Fibroblast of lung (primary cell): ENCODE data around the gene PRODH2. TPM values are rescaled to one million over a fixed set of nuclear protein-coding genes. Genes with fewer than 3 reads are reported as not detected.

Source experiments
- DNase-seq, 2 donors: peaks; one replicate each; pipeline versions ENCODE4 v3.0.0 to v3.0.0-alpha.2; 2010; ENCODE audit warnings: low read depth in 2 of 2
- H2AFZ ChIP-seq: 2 replicates; pipeline ENCODE4 v1.5.1; 2012; ENCODE audit warnings: low read length, control low read depth, inconsistent platforms
- H3K27ac ChIP-seq: 2 replicates; pipeline ENCODE4 v1.5.1; 2011; ENCODE audit warnings: low read length, control low read depth; ENCODE audit not compliant: insufficient read depth
- H3K27me3 ChIP-seq: 2 replicates; pipeline ENCODE4 v1.5.1; 2011; ENCODE audit warnings: mild to moderate bottlenecking, low read length; ENCODE audit not compliant: control insufficient read depth, insufficient read depth
- H3K36me3 ChIP-seq: 2 replicates; pipeline ENCODE4 v1.5.1; 2011; ENCODE audit warnings: low read length; ENCODE audit not compliant: control insufficient read depth, insufficient read depth
- H3K4me1 ChIP-seq: 2 replicates; pipeline ENCODE4 v1.5.1; 2011; ENCODE audit warnings: low read length; ENCODE audit not compliant: control insufficient read depth, insufficient read depth; ENCODE audit errors: extremely low read depth
- H3K4me2 ChIP-seq: 2 replicates; pipeline ENCODE4 v1.5.1; 2011; ENCODE audit warnings: low read length, control low read depth; ENCODE audit not compliant: insufficient read depth; ENCODE audit errors: extremely low read depth
- H3K4me3 ChIP-seq, 4 experiments: fragments of 200-600 bp in 1 of 4; sonication (generic) in 1 of 4; replicated peaks in 1 of 4; 2 replicates each; pipeline ENCODE4 v1.5.1; 2011 to 2016; ENCODE audit warnings: low read length in 4 of 4, low read depth in 3 of 4, mild to moderate bottlenecking in 3 of 4, control low read depth in 2 of 4, inconsistent platforms in 1 of 4, mixed read lengths in 1 of 4; ENCODE audit not compliant: insufficient read depth in 1 of 4; ENCODE audit errors: control extremely low read depth in 1 of 4
- H3K79me2 ChIP-seq: 2 replicates; pipeline ENCODE4 v1.5.1; 2012; ENCODE audit warnings: mild to moderate bottlenecking, low read length, inconsistent platforms; ENCODE audit not compliant: control insufficient read depth, insufficient read depth
- H3K9ac ChIP-seq: 2 replicates; pipeline ENCODE4 v1.5.1; 2011; ENCODE audit warnings: mild to moderate bottlenecking, low read length, control low read depth; ENCODE audit not compliant: insufficient read depth
- H3K9me3 ChIP-seq: 2 replicates; pipeline ENCODE4 v1.5.1; 2012; ENCODE audit warnings: low read depth, low read length; ENCODE audit not compliant: control insufficient read depth, insufficient read depth
- H4K20me1 ChIP-seq: 2 replicates; pipeline ENCODE4 v1.5.1; 2011; ENCODE audit warnings: low read length; ENCODE audit not compliant: control insufficient read depth, insufficient read depth; ENCODE audit errors: extremely low read depth
- EZH2 ChIP-seq: IDR thresholded peaks from 2 replicates; pipeline ENCODE4 v1.5.1; 2012; ENCODE audit warnings: low read length, control low read depth, mild to moderate bottlenecking; ENCODE audit errors: missing control alignments
- polyA minus RNA-seq: library from RNA; depleted of rRNA, polyadenylated mRNA; stranded (reverse); fragments of >200 nt; gene quantifications from 2 replicates; pipeline ENCODE4 v1.2.3, GENCODE V29; 2011; ENCODE audit warnings: low replicate concordance
- polyA plus RNA-seq, 2 donors: library from polyadenylated mRNA; depleted of rRNA in 1 of 2; stranded (reverse) in 1 of 2; unstranded in 1 of 2; fragments of >200 nt; gene quantifications; 2 replicates each; pipeline ENCODE4 v1.2.1, GENCODE V29; 2011 to 2012; ENCODE audit warnings: missing spikeins in 1 of 2
- total RNA-seq: library from RNA; depleted of rRNA; stranded (reverse); fragments of >200 nt; gene quantifications from 2 replicates; pipeline ENCODE4 v1.2.1, GENCODE V29; 2014
- TF ChIP-seq, protein P1 (sequence below), 2 donors: IDR thresholded peaks in 1 of 2; conservative IDR thresholded peaks in 1 of 2; 1 replicate in 1 of 2; 2 replicates in 1 of 2; pipeline ENCODE4 v1.5.1; 2011 to 2012; ENCODE audit warnings: low read length in 2 of 2, control low read depth in 1 of 2, inconsistent platforms in 1 of 2, low read depth in 1 of 2, mild to moderate bottlenecking in 1 of 2

The PRODH2 gene
- total RNA-seq (not detected in 2 replicates), polyA plus RNA-seq (not detected in 2 replicates), polyA minus RNA-seq (0.24 TPM in 1 of 2 replicates, not detected in the other)
- polyA plus RNA-seq (2012) = not detected in 2 replicates

- Histone ChIP-seq H2AFZ (no peak within 1 kb of the TSS), H3K36me3 (no peaks in the 10 kb centered on the region), H3K4me2 (no peak within 1 kb of the TSS), H3K27ac (no peak within 1 kb of the TSS), H3K9ac (no peak within 1 kb of the TSS), H3K27me3 (peaks cover 11% of the 10 kb centered on the region), H3K4me3 (no peak within 1 kb of the TSS), H3K79me2 (no peaks in the 10 kb centered on the region), H3K9me3 (no peaks in the 10 kb centered on the region), H4K20me1 (no peaks in the 10 kb centered on the region), H3K4me1 (no peaks in the 10 kb centered on the region)
- TF ChIP-seq EZH2 = no peak
- TF ChIP-seq, protein P1, sequence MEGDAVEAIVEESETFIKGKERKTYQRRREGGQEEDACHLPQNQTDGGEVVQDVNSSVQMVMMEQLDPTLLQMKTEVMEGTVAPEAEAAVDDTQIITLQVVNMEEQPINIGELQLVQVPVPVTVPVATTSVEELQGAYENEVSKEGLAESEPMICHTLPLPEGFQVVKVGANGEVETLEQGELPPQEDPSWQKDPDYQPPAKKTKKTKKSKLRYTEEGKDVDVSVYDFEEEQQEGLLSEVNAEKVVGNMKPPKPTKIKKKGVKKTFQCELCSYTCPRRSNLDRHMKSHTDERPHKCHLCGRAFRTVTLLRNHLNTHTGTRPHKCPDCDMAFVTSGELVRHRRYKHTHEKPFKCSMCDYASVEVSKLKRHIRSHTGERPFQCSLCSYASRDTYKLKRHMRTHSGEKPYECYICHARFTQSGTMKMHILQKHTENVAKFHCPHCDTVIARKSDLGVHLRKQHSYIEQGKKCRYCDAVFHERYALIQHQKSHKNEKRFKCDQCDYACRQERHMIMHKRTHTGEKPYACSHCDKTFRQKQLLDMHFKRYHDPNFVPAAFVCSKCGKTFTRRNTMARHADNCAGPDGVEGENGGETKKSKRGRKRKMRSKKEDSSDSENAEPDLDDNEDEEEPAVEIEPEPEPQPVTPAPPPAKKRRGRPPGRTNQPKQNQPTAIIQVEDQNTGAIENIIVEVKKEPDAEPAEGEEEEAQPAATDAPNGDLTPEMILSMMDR (conservative IDR thresholded peaks at IDR 0.05 in 1 of 2, IDR thresholded peaks at IDR 0.05 in 1 of 2; ENCODE audit: low read depth in 1 of 2, low read length in 2 of 2) = no peak
- DNase-seq = no peak
Measured at GRCh38 chr19:35812220-35813042, at the start of gene PRODH2. Gene PRODH2 (minus strand): TSS chr19:35812845. CDS start chr19:35812805, 40 bp downstream.

GRCh38 chr19:35861640-35862160 is 49.1 kb upstream of the PRODH2 start:
- no peak overlapping the region for H3K4me2 ChIP-seq
- H3K27me3 ChIP-seq = peaks cover 37% of the 10 kb centered on the region
- no peaks in the 10 kb centered on the region for H3K79me2 ChIP-seq
- H4K20me1 ChIP-seq = no peaks in the 10 kb centered on the region
- no peaks in the 10 kb centered on the region for H3K9me3 ChIP-seq
- no peak overlapping the region for H3K9ac ChIP-seq
- TF ChIP-seq, protein P1 (conservative IDR thresholded peaks at IDR 0.05 in 1 of 2, IDR thresholded peaks at IDR 0.05 in 1 of 2; ENCODE audit: low read depth in 1 of 2, low read length in 2 of 2) = no peak
- no peak for TF ChIP-seq EZH2
- H2AFZ ChIP-seq = no peak overlapping the region
- no peak overlapping the region for H3K27ac ChIP-seq
- no peak overlapping the region for H3K4me3 ChIP-seq
- H3K36me3 ChIP-seq = no peaks in the 10 kb centered on the region
- DNase-seq = no peak
- no peaks in the 10 kb centered on the region for H3K4me1 ChIP-seq

DNA sequence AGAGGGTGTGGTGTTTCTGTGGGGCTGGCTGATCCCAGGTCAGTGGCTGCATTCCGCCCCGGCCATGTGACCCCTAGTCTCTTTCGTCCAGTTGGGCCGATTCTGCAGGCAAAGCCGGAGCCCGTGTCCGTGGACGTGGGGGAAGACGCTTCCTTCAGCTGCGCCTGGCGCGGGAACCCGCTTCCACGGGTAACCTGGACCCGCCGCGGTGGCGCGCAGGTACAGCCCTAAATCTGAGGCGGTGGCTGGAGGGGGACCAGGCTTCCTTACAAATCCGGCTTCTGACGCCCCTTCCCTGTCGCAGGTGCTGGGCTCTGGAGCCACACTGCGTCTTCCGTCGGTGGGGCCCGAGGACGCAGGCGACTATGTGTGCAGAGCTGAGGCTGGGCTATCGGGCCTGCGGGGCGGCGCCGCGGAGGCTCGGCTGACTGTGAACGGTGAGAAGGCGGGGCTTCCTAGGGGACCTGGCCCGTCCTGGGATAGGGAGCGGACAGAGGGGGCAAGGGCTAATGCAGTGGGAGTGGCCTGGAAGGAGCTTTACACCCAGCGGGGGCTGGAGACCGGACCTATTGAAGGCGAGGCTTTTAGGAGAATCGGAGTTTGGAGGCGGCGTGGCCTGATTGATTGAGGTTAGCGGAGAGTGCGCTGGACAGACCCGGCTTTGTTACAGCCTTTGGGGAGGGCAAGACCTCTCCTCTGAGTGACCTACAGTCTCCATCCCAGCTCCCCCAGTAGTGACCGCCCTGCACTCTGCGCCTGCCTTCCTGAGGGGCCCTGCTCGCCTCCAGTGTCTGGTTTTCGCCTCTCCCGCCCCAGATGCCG is 48.4 kb upstream of the PRODH2 start:
- Histone ChIP-seq H3K4me3 (no peak overlapping the region), H3K79me2 (no peaks in the 10 kb centered on the region), H3K9ac (no peak overlapping the region), H3K27me3 (peaks cover 44% of the 10 kb centered on the region), H3K4me2 (no peak overlapping the region), H3K27ac (no peak overlapping the region), H2AFZ (no peak overlapping the region), H4K20me1 (no peaks in the 10 kb centered on the region), H3K36me3 (no peaks in the 10 kb centered on the region), H3K9me3 (no peaks in the 10 kb centered on the region), H3K4me1 (no peaks in the 10 kb centered on the region)
- no peak for DNase-seq
- TF ChIP-seq EZH2 = peak; percentile 75
- TF ChIP-seq, protein P1 (conservative IDR thresholded peaks at IDR 0.05 in 1 of 2, IDR thresholded peaks at IDR 0.05 in 1 of 2; ENCODE audit: low read depth in 1 of 2, low read length in 2 of 2) = no peak
